Measurements from ENCODE around the gene PID1. TPM values are rescaled to one million over a fixed set of nuclear protein-coding genes. Genes with fewer than 3 reads are reported as not detected.

PID1 gene
- total RNA-seq, 1 experiment from 2014 or later: 0.31 TPM

- H3K36me3 Mint-ChIP-seq (ENCODE audit: insufficient read depth, unreplicated experiment): no peaks in the 10 kb centered on the region
- intact Hi-C loops (cut with micrococcal nuclease; ENCODE audit: unreplicated experiment): no loop called here
- H3K4me1 Mint-ChIP-seq (ENCODE audit: low read depth, unreplicated experiment): no peaks in the 10 kb centered on the region
- no peaks in the 10 kb centered on the region for H3K27me3 Mint-ChIP-seq (ENCODE audit: unreplicated experiment)
- BruUV-seq (replicated peaks): no TSS peak
- TF ChIP-seq CTCF (IDR thresholded peaks at IDR 0.05; ENCODE audit: unreplicated experiment): no peak
- H3K9me3 Mint-ChIP-seq (ENCODE audit: low read depth, unreplicated experiment): peaks cover 12% of the 10 kb centered on the region
- CTCF ChIA-PET: no interaction called here
- H3K4me3 Mint-ChIP-seq (ENCODE audit: low read depth, unreplicated experiment): no peak overlapping the region
- DNase-seq: no peak
- no peak overlapping the region for H3K27ac Mint-ChIP-seq (ENCODE audit: unreplicated experiment)
These were observed 95.6 kb downstream of the PID1 start for GRCh38 chr2:229175497-229175863.

- DNase-seq: no peak
- H3K4me1 Mint-ChIP-seq (ENCODE audit: low read depth, unreplicated experiment): no peaks in the 10 kb centered on the region
- H3K4me3 Mint-ChIP-seq (ENCODE audit: low read depth, unreplicated experiment): no peak overlapping the region
- CTCF ChIA-PET: no interaction called here
- intact Hi-C loops (cut with micrococcal nuclease; ENCODE audit: unreplicated experiment): no loop called here
- H3K9me3 Mint-ChIP-seq (ENCODE audit: low read depth, unreplicated experiment): peaks cover 12% of the 10 kb centered on the region
- no TSS peak for BruUV-seq (replicated peaks)
- no peaks in the 10 kb centered on the region for H3K27me3 Mint-ChIP-seq (ENCODE audit: unreplicated experiment)
- H3K36me3 Mint-ChIP-seq (ENCODE audit: insufficient read depth, unreplicated experiment): no peaks in the 10 kb centered on the region
- no peak overlapping the region for H3K27ac Mint-ChIP-seq (ENCODE audit: unreplicated experiment)
- no peak for TF ChIP-seq CTCF (IDR thresholded peaks at IDR 0.05; ENCODE audit: unreplicated experiment)
These were observed 96.1 kb downstream of the PID1 start for GRCh38 chr2:229174794-229175496.

GRCh38 chr2:229173825-229174359 lies 97.2 kb downstream of the PID1 start:
- intact Hi-C loops (cut with micrococcal nuclease; ENCODE audit: unreplicated experiment): no loop called here
- BruUV-seq (replicated peaks): no TSS peak
- Mint-ChIP-seq H3K36me3 (ENCODE audit: insufficient read depth, unreplicated experiment) (no peaks in the 10 kb centered on the region), H3K27ac (ENCODE audit: unreplicated experiment) (no peak overlapping the region), H3K27me3 (ENCODE audit: unreplicated experiment) (no peaks in the 10 kb centered on the region), H3K4me3 (ENCODE audit: low read depth, unreplicated experiment) (no peak overlapping the region), H3K9me3 (ENCODE audit: low read depth, unreplicated experiment) (peaks cover 9% of the 10 kb centered on the region), H3K4me1 (ENCODE audit: low read depth, unreplicated experiment) (no peaks in the 10 kb centered on the region)
- TF ChIP-seq CTCF (IDR thresholded peaks at IDR 0.05; ENCODE audit: unreplicated experiment): no peak
- no peak for DNase-seq
- CTCF ChIA-PET: no interaction called here

- H3K27me3 Mint-ChIP-seq (ENCODE audit: unreplicated experiment): no peaks in the 10 kb centered on the region
- H3K27ac Mint-ChIP-seq (ENCODE audit: unreplicated experiment): no peak overlapping the region
- no TSS peak for BruUV-seq (replicated peaks)
- no peak overlapping the region for H3K4me3 Mint-ChIP-seq (ENCODE audit: low read depth, unreplicated experiment)
- no peaks in the 10 kb centered on the region for H3K36me3 Mint-ChIP-seq (ENCODE audit: insufficient read depth, unreplicated experiment)
- intact Hi-C loops (cut with micrococcal nuclease; ENCODE audit: unreplicated experiment): no loop called here
- H3K4me1 Mint-ChIP-seq (ENCODE audit: low read depth, unreplicated experiment): no peaks in the 10 kb centered on the region
- H3K9me3 Mint-ChIP-seq (ENCODE audit: low read depth, unreplicated experiment): peaks cover 12% of the 10 kb centered on the region
- no peak for TF ChIP-seq CTCF (IDR thresholded peaks at IDR 0.05; ENCODE audit: unreplicated experiment)
- CTCF ChIA-PET: no interaction called here
- DNase-seq: no peak
These were observed 100.2 kb downstream of the PID1 start for GRCh38 chr2:229170916-229171315.

Data from Calu3 (cell line).